Measurements from ENCODE around the gene ZNRD2.
A peak's percentile ranks its signal among the peaks of the same experiment; 100 is the strongest.

Gene ZNRD2

GRCh38 chr11:65573391-65574079 lies 3.3 kb downstream of the ZNRD2 start:
- Histone ChIP-seq H3K79me2 (ENCODE audit: insufficient read depth, low read depth) (peaks cover 54% of the 10 kb centered on the region), H3K4me1 (ENCODE audit: low read depth, poor library complexity, severe bottlenecking) (peaks cover 42% of the 10 kb centered on the region), H3K27ac (peak overlapping the region; percentile 63), H3K36me3 (ENCODE audit: insufficient read depth) (no peaks in the 10 kb centered on the region), H2AFZ (ENCODE audit: low read depth) (no peak overlapping the region), H3K27me3 (ENCODE audit: insufficient read depth, low read depth) (no peaks in the 10 kb centered on the region), H3K4me3 (IDR thresholded peaks at IDR 0.05; ENCODE audit: insufficient read depth, low read depth, low read length) (no peak overlapping the region), H3K9ac (peak overlapping the region; percentile 44; the same call in 1 of the 2 replicates), H4K20me1 (ENCODE audit: insufficient read depth) (no peaks in the 10 kb centered on the region), H3K4me2 (peak overlapping the region; percentile 95)
- no peak; the same call in 1 of the 2 replicates for TF ChIP-seq CTCF (conservative IDR thresholded peaks at IDR 0.05; ENCODE audit: low read depth, low read length)

GRCh38 chr11:65574109-65574810 lies 4.0 kb downstream of the ZNRD2 start:
- H2AFZ ChIP-seq (ENCODE audit: low read depth): no peak overlapping the region
- TF ChIP-seq CTCF (conservative IDR thresholded peaks at IDR 0.05; ENCODE audit: low read depth, low read length): peak; percentile 55
- H3K79me2 ChIP-seq (ENCODE audit: insufficient read depth, low read depth): peaks cover 50% of the 10 kb centered on the region
- no peak overlapping the region for H3K4me3 ChIP-seq (IDR thresholded peaks at IDR 0.05; ENCODE audit: insufficient read depth, low read depth, low read length)
- peak overlapping the region; percentile 63 for H3K27ac ChIP-seq
- H3K4me1 ChIP-seq (ENCODE audit: low read depth, poor library complexity, severe bottlenecking): peaks cover 43% of the 10 kb centered on the region
- no peaks in the 10 kb centered on the region for H4K20me1 ChIP-seq (ENCODE audit: insufficient read depth)
- peak overlapping the region; percentile 44; the same call in 1 of the 2 replicates for H3K9ac ChIP-seq
- no peaks in the 10 kb centered on the region for H3K36me3 ChIP-seq (ENCODE audit: insufficient read depth)
- no peaks in the 10 kb centered on the region for H3K27me3 ChIP-seq (ENCODE audit: insufficient read depth, low read depth)
- peak overlapping the region; percentile 95 for H3K4me2 ChIP-seq

- H4K20me1 ChIP-seq (ENCODE audit: insufficient read depth): no peaks in the 10 kb centered on the region
- peak overlapping the region; percentile 61 for H3K27ac ChIP-seq
- no peak overlapping the region for H3K4me3 ChIP-seq (IDR thresholded peaks at IDR 0.05; ENCODE audit: insufficient read depth, low read depth, low read length)
- H3K79me2 ChIP-seq (ENCODE audit: insufficient read depth, low read depth): peaks cover 50% of the 10 kb centered on the region
- H3K27me3 ChIP-seq (ENCODE audit: insufficient read depth, low read depth): no peaks in the 10 kb centered on the region
- peaks cover 43% of the 10 kb centered on the region for H3K4me1 ChIP-seq (ENCODE audit: low read depth, poor library complexity, severe bottlenecking)
- no peak overlapping the region for H2AFZ ChIP-seq (ENCODE audit: low read depth)
- H3K36me3 ChIP-seq (ENCODE audit: insufficient read depth): no peaks in the 10 kb centered on the region
- H3K4me2 ChIP-seq: peak overlapping the region; percentile 95
- H3K9ac ChIP-seq: peak overlapping the region; percentile 36; the same call in 1 of the 2 replicates
- TF ChIP-seq CTCF (conservative IDR thresholded peaks at IDR 0.05; ENCODE audit: low read depth, low read length): no peak
Measured at GRCh38 chr11:65574811-65575567, 4.7 kb downstream of the ZNRD2 start.

GRCh38 chr11:65575568-65576231 lies 5.4 kb downstream of the ZNRD2 start, which contains the start of gene EHBP1L1:
EHBP1L1 (plus strand) TSS chr11:65576053; CDS start chr11:65576303, 250 bp downstream.
- Histone ChIP-seq H3K27ac (peak within 1 kb of the TSS; percentile 70), H3K9ac (peak within 1 kb of the TSS; percentile 76), H3K4me1 (ENCODE audit: low read depth, poor library complexity, severe bottlenecking) (peaks cover 43% of the 10 kb centered on the region), H4K20me1 (ENCODE audit: insufficient read depth) (no peaks in the 10 kb centered on the region), H3K4me3 (IDR thresholded peaks at IDR 0.05; ENCODE audit: insufficient read depth, low read depth, low read length) (no peak within 1 kb of the TSS), H3K4me2 (peak within 1 kb of the TSS; percentile 97), H3K36me3 (ENCODE audit: insufficient read depth) (no peaks in the 10 kb centered on the region), H2AFZ (ENCODE audit: low read depth) (no peak within 1 kb of the TSS), H3K27me3 (ENCODE audit: insufficient read depth, low read depth) (no peaks in the 10 kb centered on the region), H3K79me2 (ENCODE audit: insufficient read depth, low read depth) (peaks cover 47% of the 10 kb centered on the region)
- no peak for TF ChIP-seq CTCF (conservative IDR thresholded peaks at IDR 0.05; ENCODE audit: low read depth, low read length)

All from KMS-11 (cell line).